ENCODE results near the gene SNX25.

- TF ChIP-seq, protein P1, sequence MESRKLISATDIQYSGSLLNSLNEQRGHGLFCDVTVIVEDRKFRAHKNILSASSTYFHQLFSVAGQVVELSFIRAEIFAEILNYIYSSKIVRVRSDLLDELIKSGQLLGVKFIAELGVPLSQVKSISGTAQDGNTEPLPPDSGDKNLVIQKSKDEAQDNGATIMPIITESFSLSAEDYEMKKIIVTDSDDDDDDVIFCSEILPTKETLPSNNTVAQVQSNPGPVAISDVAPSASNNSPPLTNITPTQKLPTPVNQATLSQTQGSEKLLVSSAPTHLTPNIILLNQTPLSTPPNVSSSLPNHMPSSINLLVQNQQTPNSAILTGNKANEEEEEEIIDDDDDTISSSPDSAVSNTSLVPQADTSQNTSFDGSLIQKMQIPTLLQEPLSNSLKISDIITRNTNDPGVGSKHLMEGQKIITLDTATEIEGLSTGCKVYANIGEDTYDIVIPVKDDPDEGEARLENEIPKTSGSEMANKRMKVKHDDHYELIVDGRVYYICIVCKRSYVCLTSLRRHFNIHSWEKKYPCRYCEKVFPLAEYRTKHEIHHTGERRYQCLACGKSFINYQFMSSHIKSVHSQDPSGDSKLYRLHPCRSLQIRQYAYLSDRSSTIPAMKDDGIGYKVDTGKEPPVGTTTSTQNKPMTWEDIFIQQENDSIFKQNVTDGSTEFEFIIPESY (IDR thresholded peaks at IDR 0.05) = no peak
- no peak for TF ChIP-seq TAF1 (conservative IDR thresholded peaks at IDR 0.05)
- TF ChIP-seq, protein P2, sequence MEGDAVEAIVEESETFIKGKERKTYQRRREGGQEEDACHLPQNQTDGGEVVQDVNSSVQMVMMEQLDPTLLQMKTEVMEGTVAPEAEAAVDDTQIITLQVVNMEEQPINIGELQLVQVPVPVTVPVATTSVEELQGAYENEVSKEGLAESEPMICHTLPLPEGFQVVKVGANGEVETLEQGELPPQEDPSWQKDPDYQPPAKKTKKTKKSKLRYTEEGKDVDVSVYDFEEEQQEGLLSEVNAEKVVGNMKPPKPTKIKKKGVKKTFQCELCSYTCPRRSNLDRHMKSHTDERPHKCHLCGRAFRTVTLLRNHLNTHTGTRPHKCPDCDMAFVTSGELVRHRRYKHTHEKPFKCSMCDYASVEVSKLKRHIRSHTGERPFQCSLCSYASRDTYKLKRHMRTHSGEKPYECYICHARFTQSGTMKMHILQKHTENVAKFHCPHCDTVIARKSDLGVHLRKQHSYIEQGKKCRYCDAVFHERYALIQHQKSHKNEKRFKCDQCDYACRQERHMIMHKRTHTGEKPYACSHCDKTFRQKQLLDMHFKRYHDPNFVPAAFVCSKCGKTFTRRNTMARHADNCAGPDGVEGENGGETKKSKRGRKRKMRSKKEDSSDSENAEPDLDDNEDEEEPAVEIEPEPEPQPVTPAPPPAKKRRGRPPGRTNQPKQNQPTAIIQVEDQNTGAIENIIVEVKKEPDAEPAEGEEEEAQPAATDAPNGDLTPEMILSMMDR (IDR thresholded peaks at IDR 0.05; ENCODE audit: low read depth, low read length, missing input control) = no peak
- no peak for TF ChIP-seq RAD21 (IDR thresholded peaks at IDR 0.05)
- TF ChIP-seq YY1 (IDR thresholded peaks at IDR 0.05) = no peak
Measured at GRCh38 chr4:185343726-185344581, 134.6 kb downstream of the SNX25 start.

All from liver (tissue), 3 donors.